HG03108 (cell line): ENCODE results near the gene MTSS2.
"Not testable (repeated sequence)": the region's sequence is repeated elsewhere in the genome, so short reads cannot be mapped to it uniquely, and the experiment has no call there.

Experiments used
- ATAC-seq: cut with Tn5 transposase; IDR thresholded peaks from one replicate; pipeline ENCODE4 v1.9.1; 2021; ENCODE audit warnings: moderate library complexity; ENCODE audit not compliant: unreplicated experiment

Gene MTSS2

DNA sequence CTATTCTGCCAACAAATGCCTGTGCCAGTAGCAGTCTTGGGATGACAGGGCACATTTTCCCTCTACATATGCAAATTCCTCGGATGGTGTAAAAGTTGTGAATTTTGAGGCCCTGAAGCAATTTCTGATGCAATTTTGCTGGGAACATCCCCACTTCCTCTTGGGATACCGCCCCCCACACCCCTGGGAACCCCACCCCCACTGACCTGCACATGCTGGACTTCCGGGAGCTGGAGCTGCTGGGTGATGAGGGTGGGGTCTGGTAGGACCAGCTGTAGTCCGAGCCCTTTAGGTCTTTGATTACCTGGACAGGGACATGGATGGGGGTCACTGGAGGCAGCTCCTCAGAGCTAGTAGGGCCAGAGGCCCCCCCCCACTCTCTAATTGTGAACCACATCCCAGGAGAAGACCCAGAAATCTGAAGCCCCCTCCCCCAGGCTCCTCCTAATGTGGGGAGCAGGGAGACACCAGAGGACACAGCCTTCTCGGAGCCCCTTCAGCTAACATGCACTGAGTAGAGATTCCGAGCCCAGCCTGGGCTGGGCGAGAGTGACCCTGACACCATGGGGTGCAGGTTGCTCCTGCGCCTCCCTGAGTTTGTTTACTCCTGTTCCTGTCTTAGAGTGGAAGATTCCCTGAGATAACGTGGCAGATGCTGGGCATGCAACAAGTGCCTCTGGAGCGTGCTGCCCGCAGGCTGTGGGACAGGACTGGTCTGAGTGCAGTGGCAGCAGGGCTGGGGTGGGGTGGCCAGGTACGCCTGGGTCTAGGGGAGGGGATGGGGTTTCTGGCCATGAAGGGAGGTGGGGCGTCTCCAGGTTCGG is 9.0 kb downstream of the MTSS2 start:
- no peak for ATAC-seq

DNA sequence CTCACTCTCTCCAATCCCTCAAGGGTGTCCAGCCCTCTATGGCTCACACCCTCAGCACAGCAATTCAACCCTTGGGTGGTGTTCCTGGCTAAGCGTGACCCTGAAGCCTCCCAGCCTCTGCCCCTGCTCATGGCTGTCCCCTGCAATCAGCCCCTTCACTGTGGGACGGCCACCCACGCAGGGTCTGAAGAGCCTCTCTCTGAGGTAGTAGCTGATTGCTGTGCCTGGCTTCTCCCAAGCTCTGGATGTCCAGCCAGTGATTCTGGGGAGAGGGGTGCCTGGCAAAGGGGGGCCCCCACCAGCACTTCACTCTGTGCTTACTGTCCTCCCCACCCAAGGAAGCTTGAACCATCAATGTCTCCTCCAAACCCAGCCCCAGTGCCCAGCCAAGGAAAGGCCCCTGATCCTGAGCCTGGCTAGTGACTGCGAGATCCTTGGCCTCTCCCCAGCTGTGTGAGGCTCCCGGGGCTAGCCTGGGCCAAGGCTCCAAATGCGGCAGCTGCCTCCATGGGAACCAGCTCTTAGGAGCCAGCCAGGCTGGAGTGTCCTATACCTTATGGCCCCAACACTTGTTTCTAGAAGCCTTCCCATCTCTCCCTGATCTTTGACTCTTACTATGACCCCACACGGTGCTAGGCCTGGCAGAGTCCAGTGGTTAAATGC is 9.9 kb downstream of the MTSS2 start:
- ATAC-seq = no peak

DNA sequence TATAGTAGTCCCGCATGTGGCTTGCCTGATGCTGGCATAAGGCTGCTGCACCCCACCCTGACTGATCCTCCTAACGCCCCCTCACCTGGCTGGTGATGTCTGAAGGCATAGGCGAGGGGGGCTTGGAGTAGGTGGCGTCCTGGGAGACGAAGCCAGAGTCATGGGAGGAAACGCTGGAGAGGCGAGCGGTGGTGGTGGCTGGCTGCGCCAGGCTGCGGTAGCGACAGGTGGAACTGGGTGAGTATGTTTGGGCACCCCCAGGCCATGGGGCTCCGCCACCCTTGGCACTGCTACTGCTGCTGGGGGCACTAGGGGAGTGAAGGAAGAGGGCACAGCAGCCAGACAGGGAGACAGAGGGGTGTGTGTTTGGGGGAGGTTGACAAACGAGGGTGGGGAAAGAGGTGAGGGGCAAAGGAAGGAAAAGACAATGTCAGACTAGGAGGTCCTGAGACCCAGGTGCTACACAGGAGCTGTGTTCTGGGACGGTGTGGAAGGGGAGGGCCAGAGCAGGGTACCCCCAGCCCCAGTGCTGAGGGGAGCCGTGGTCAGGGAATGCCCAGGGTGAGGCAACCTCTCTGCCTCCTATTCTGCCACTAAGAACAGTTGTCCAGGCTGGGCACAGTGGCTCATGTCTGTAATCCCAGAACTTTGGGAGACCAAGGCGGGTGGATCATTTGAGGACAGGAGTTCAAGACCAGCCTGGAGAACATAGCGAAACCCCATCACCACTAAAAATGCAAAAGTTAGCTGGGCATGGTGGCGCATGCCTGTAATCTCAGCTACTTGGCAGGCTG is 11.4 kb downstream of the MTSS2 start:
- no peak for ATAC-seq

DNA sequence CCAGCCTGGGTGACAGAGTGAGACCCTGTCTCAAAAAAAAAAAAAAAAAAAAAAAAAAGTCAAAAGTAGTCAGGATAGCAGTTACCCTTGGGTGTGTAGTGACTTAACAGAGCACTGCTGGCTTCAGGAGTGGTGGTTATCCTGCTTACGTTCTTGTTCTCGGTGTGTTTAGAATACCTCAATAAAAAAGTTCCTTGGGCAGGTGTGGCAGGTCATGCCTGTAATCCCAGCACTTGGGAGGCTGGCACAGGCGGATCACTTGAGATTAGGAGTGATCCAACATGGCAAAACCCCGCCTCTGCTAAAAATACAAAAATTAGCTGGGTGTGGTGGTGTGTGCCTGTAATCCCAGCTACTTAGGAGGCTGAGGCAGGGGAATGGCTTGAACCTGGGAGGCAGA is 14.9 kb downstream of the MTSS2 start:
- not testable (repeated sequence) for ATAC-seq

DNA sequence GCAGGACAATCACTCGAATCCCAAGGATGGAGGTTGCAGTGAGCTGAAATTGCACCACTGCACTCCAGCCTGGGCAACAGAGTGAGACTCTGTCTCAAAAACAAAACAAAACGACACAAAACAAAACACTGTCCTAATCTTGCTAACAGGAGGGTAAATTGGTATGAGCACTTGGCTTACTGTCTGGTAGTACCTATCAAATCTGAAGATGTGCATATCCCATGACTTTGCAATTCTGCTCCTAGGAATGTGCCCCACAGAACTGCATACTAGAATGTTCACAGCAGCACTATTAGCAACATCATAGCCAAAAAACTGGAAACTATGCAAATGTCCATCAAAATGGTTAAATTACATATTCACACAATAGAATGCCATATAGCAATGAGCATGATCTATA is 15.7 kb downstream of the MTSS2 start:
- no peak for ATAC-seq

DNA sequence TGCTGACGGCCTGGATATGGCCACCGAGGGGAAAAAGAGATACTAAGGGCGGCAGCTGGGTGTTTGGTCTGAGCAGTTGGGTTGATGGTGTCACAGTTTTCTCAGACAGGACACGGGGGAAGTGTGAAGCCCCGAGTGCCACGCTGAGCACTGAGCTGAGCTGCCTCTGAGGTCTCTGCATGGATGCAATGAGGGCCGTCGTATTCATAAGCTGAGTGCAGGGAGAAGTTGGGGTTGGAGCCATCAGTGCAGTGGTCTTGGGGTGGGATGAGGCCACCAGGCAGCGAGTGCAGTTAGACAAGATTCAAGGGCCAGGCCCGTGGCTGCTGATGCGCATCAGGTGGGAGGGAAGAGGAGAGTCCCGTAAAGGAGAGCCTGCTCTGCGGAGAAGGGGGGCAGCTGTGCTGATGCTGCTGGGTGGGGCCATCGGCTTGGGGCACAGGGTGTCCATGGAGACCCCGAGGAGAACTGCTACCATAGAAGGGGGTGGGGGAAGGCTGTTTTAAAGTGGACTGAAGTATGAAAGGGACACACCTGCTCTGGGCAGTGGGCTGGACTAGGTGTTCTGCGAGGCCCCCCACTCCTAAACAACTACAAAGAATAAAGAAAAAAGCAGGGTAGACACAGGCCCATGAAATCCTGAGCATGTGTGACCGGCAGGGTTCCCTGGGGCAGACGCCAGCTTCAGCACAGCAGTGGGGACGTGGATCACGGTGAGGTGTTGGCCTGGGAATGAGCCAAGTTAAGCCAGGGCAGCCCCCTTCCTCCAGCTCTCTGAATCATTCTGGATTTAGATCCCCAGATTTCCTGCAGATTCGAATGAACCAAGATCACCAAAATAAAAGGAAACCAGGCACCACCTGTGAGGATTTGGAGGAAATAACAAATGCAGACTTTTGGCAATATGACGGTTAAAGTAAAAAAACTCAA is 19.8 kb downstream of the MTSS2 start:
- ATAC-seq = no peak

DNA sequence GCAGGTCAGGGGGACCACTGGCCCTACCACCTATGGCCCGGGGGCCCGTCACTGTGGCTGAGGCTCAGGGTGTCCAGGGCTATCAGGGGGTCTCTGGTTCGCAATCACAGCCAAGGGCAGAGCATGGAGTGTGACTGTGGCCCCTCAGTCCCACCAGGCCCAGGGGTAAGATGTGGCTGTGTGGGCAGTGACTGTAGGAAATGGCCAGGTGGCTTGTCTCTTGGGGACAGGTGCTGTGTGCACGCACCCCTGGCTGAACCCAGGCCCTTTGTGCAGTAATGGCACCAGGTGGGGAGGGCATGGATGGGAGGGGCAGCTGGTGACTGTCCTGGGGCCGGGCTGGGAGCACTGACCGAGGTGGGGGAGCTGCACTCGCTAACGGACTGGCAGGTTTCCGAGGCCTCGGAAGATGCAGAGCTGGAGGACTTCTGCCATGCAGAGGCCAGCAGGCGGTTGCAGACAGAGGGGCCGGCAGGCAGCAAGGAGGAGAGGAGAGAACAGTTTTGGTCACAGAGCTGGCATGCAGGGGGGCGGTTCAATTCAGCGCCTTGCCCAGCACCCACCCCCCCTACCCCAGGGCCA is 20.6 kb downstream of the MTSS2 start:
- ATAC-seq = no peak

DNA sequence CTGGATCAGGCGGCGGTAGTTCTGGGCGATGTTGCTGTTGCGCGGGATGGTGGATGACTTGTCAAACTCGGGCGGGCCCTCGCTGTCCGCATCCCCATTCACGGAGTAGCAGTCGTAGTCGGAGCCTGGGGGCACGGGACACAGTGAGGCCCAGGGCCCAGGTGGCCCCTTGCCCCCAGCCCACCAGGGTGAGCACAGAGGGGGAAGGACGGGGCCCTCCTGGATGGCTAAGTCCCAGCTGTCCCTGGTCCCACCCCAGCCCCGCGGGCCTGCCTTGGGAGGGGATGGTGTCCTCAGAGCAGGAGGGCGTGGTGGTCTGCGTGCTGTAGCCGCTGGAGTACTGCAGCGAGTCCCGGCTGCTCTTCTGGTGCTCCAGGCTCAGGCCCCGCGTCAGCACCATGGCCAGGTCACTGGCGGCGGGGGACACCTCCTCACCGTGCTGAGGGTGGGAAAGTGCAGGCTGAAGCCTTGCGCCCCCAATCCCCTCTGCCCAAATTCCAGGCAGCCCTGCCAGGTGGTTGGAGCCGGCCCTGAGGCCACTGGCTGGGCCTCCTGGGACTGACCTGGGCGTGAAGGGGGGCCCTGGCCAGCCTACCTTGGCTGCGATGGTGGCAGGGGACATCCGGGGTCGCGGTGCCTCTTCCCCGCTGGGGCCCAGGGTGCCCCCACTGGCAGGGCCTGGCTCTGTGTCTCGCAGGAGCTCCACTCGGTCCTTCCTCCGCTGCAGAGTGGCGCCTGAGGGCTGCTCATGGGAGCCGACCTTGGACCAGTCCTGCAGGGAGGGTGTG is 21.3 kb downstream of the MTSS2 start:
- ATAC-seq = no peak

DNA sequence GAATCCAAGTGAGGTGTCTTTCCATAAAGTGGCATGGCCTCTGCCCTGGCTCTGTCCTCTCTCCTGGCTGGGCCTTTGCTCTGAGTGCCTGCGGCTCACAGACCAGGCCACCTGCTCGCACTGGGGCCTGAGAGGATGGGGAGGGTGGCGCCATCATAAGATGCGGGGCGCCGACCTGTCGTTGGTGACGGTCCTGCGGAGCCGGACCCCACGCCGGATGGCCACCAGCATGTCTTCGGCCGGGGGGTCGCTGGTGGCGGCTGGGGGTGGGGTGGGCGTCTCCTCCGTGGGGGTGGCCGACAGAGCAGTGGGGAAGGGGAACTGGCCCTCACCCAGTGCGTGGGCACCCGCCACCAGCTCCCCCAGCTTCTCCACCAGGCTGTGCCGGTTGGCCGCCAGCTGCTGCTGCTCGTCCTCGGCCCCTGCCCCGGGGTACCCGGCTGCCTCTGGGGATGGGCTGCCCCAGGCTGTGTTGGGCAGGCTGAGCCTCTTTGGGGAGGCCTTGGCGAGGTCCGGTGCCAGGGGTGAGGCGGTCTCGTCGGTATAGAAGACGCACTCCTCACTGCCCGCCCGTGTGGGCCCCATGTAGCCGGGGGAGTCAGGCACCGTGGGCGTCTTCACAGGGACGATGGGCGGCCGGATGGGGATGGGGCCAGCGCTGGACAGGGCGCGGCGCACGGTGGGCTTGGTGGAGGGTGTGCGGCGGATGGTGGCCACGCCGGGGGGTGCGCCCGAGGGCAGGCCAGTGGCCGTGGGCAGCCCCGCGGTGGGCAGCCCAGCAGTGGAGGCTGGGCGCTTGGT is 22.1 kb downstream of the MTSS2 start:
- ATAC-seq = no peak

DNA sequence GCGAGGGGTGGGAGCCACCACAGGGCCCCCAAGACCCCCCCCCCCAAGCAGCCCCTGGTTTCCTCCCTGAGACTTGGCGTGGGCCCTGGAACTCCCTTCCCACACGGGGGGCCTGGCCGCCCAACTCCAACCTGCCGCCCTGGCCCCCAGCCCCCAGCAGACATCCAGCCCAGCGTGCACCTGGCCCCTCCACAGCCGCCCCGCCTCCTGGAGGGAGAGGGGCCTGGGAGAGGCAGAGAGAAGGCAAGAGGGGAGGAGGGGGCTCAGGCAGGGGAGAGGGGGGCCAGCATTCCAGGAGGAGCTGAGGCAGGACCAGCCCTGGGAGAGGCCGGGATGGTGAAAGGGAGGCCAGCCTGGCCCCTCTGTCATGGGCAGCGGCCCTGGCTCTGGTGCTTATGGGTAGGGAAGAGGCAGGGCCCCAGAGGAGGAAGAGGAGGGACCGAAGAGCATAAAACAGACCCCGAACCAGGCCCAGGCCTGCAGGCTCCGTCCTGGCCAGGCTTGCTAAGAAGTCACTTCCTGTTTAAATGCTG is 22.8 kb downstream of the MTSS2 start:
- no peak for ATAC-seq

DNA sequence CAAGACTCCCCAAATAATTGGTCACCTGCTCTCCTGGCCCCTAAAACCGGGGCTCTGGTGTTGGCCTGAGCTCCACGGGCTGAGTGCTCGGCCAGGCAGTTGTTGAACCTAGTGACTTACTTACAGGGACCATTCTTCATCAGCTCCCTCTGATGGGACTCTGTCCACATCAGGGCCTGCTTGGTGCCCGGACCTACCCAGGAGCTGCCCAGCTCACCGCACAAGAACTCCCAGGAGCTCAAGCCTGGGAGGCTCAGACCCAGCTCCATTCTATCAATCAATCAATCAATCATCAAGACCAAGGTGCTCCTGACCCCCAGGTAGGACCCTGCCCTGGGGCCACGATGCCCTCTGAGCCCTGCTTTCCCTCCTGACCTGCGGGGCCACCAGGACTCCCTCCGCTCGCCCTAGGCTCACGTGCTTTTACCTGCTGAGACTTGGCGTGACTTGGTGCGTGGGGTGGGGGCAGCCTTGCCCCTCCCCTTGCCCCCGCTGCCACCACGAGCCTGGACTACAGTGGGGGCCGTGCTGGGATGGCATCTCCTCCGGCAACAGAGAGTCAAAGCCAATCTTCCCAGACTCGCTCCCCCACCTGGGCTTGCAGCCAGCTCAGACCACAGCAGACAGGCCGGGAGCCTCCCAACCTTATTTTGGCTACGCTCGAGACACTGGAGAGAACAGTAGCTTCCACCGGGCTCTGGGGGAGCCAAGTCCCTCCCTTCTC is 23.8 kb downstream of the MTSS2 start:
- ATAC-seq = no peak

DNA sequence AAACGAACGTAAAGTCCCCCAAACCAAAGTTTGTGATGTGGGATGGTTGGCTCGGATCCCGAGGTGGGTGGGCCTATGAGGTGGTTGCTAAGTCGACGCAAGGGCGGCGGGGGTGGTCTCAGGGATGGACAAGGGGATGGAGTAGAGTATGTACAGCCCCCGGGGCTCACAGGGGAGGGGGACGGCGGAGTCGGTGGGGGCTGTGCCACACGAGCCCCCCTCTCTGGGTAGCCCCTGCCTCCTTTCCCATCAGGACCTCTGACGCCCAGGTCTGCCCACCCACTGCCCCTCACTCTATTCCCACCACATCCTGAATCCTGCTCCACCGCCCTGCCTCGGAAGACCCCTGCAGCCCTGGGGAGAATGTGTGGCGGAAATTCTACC is 24.3 kb downstream of the MTSS2 start:
- no peak for ATAC-seq

DNA sequence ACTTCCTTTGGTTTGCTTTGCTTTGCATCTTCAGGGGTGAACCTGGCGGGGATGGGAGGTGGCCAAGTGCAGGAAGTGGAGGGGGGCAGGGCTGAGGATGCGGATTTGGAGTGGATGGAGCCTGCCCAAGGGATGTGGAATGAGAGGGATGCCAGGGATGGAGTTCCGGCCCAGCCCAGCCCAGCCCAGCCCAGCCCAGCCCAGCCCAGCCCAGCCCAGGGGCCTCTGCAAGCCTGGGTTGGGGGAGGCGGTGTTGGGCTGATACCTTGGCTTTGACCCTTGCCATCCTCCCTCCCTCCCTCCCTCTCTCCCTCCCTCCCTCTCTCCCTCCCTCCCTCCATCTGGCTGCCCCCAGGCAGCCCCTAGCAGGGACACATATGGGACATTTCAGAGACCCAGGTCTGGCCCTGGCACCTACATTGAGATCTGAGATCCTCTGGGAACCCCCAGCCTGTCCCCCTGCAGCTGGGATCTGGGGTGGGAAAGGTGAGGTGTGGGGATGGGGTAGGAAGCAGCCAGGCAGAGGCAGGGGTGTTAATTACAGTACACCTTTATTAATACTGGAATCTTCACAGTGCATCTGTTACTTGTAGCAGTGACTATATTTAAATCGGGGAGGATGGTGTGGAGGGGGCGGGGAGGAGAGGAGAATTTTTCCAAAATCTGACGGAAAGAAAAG is 25.0 kb downstream of the MTSS2 start:
- no peak for ATAC-seq

DNA sequence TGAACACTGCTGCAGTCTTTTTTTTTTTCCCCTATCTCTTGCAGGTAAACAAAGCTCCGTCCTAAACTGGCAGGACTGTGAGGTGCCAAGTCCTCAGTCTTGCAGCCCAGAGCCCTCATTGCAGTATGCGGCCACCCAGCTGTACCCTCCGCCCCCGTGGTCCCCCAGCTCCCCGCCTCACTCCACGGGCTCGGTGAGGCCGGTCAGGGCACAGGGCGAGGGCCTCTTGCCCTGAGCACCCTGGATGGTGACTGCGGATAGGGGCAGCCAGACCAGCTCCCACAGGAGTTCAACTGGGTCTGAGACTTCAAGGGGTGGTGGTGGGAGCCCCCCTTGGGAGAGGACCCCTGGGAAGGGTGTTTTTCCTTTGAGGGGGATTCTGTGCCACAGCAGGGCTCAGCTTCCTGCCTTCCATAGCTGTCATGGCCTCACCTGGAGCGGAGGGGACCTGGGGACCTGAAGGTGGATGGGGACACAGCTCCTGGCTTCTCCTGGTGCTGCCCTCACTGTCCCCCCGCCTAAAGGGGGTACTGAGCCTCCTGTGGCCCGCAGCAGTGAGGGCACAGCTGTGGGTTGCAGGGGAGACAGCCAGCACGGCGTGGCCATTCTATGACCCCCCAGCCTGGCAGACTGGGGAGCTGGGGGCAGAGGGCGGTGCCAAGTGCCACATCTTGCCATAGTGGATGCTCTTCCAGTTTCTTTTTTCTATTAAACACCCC is 25.7 kb downstream of the MTSS2 start:
- no peak for ATAC-seq

DNA sequence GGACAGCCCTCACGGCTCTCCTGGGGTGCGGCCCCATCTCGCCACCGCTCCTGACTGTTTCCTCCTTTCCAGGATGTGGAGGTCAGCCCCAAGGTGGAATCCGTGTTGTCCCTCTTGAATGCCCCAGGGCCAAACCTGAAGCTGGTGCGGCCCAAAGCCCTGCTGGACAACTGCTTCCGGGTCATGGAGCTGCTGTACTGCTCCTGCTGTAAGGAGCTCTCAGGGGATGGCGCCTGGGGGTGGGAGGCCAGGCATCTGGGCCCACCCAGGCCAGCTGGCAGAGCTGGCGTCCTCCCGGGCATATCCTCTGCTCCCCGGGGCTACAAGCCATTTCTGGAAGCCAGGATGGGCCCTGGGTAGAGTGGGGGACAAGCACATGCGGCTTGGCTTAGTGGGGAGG is 26.3 kb downstream of the MTSS2 start:
- ATAC-seq = no peak

DNA sequence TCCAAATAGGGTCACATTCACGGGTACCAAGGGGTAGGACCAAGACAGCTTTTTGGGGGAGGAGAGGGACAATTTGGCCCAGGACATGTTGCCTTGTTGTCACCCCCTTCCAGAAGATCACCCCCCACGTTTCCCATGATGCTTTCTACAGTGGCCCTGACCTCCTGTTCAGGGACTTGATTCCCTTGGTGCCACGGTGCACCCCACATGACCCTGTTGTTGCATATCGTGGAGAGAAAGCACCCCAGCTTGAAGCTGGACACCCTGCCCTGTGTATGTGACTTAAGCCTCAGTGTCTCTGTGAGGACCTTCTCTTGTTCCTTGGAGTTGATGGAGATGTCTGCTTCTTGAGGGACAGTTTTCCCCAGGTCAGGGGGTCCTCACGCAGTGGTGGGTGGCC is 26.9 kb downstream of the MTSS2 start:
- ATAC-seq = no peak

DNA sequence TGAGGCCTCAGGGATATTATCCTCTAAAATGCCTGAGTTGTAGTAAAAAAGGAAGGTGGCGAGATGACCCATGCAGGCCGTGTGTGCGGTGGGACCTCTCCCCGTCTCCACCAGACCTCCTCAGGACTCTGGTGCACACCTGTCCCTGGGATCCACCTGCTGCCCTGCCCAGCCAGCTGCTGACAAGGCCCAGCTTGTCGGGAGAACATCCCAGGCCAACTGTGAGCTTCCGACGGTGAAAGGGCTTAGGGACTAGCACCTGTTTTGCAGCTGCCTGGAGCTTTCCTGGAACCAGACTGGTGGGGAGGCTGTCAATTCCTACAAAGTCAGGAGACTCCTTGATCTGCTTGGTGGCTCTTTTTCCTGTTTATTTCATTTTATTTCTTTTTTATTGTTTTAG is 27.9 kb downstream of the MTSS2 start:
- ATAC-seq = no peak
